GM23338 (cell line): ENCODE results near the gene ITGB3. TPM values are rescaled to one million over a fixed set of nuclear protein-coding genes. Genes with fewer than 3 reads are reported as not detected.

Experiments
- ATAC-seq: fragments of 200-7000 bp; cut with Tn5 transposase; 3 replicates; pipeline ENCODE4 v1.9.1; 2020
- DNase-seq: peaks from one replicate; pipeline ENCODE4 v3.0.0-alpha.2; 2015; ENCODE audit warnings: low spot score
- H2AFZ ChIP-seq: fragments of 200-600 bp; sonication (generic); 2 replicates; pipeline ENCODE4 v1.8.0; 2016; ENCODE audit warnings: antibody characterized with exemption, mild to moderate bottlenecking, moderate library complexity
- H3F3A ChIP-seq: fragments of 200-600 bp; sonication (generic); replicated peaks from 2 replicates; pipeline ENCODE4 v1.8.0; 2017; ENCODE audit warnings: antibody characterized with exemption, mixed run types, low read depth
- H3K27ac ChIP-seq: fragments of 200-600 bp; sonication (generic); 2 replicates; pipeline ENCODE4 v1.6.1; 2016; ENCODE audit warnings: low read depth
- H3K27me3 ChIP-seq: fragments of 200-600 bp; sonication (generic); 2 replicates; pipeline ENCODE4 v1.8.0; 2016; ENCODE audit warnings: mild to moderate bottlenecking, mixed run types, moderate library complexity; ENCODE audit not compliant: insufficient read depth
- H3K36me3 ChIP-seq: fragments of 200-600 bp; sonication (generic); 2 replicates; pipeline ENCODE4 v1.8.0; 2016; ENCODE audit warnings: mild to moderate bottlenecking; ENCODE audit not compliant: insufficient read depth
- H3K4me1 ChIP-seq: fragments of 200-600 bp; sonication (generic); 2 replicates; pipeline ENCODE4 v1.8.0; 2016; ENCODE audit warnings: mild to moderate bottlenecking, moderate library complexity; ENCODE audit not compliant: insufficient read depth
- H3K4me2 ChIP-seq: fragments of 200-600 bp; sonication (generic); 2 replicates; pipeline ENCODE4 v1.7.1; 2017; ENCODE audit warnings: mixed run types
- H3K4me3 ChIP-seq: fragments of 200-600 bp; sonication (generic); 2 replicates; pipeline ENCODE4 v1.6.1; 2016; ENCODE audit warnings: mixed run types
- H3K79me2 ChIP-seq: fragments of 200-600 bp; sonication (generic); replicated peaks from 2 replicates; pipeline ENCODE4 v1.8.0; 2017; ENCODE audit warnings: mild to moderate bottlenecking; ENCODE audit not compliant: insufficient read depth
- H3K9me2 ChIP-seq: fragments of 200-600 bp; sonication (generic); 2 replicates; pipeline ENCODE4 v1.8.0; 2017; ENCODE audit not compliant: insufficient read depth
- H4K20me1 ChIP-seq: fragments of 200-600 bp; sonication (generic); replicated peaks from 2 replicates; pipeline ENCODE4 v1.8.0; 2017; ENCODE audit warnings: mild to moderate bottlenecking; ENCODE audit not compliant: insufficient read depth
- H3K27ac Mint-ChIP-seq: 2 replicates; pipeline ENCODE4 v1.8.0; 2020; ENCODE audit warnings: inconsistent platforms, mild to moderate bottlenecking, moderate library complexity, mixed read lengths
- H3K27me3 Mint-ChIP-seq: 3 replicates; pipeline ENCODE4 v1.8.0; 2022; ENCODE audit warnings: low read depth, mild to moderate bottlenecking, moderate library complexity, mixed read lengths, inconsistent platforms; ENCODE audit not compliant: insufficient read depth, poor library complexity
- H3K36me3 Mint-ChIP-seq: 3 replicates; pipeline ENCODE4 v1.8.0; 2021; ENCODE audit warnings: low read depth, mild to moderate bottlenecking, inconsistent platforms, moderate library complexity, mixed read lengths
- H3K4me1 Mint-ChIP-seq: 3 replicates; pipeline ENCODE4 v1.8.0; 2020; ENCODE audit warnings: mild to moderate bottlenecking, inconsistent platforms, mixed read lengths
- H3K4me3 Mint-ChIP-seq: 3 replicates; pipeline ENCODE4 v1.8.0; 2021; ENCODE audit warnings: moderate library complexity, mild to moderate bottlenecking, inconsistent platforms, mixed read lengths
- H3K9me3 Mint-ChIP-seq: 3 replicates; pipeline ENCODE4 v1.8.0; 2020; ENCODE audit warnings: moderate library complexity, mild to moderate bottlenecking, inconsistent platforms, mixed read lengths
- CREB1 ChIP-seq: fragments of 250-450 bp; sonication (Bioruptor Pico); IDR thresholded peaks from 2 replicates; pipeline ENCODE4 v1.5.0; 2020; ENCODE audit warnings: low read depth, mild to moderate bottlenecking, moderate library complexity
- EZH2 ChIP-seq: fragments of 200-600 bp; sonication (generic); IDR thresholded peaks from one replicate; pipeline ENCODE4 v1.8.0; 2017; ENCODE audit warnings: antibody characterized with exemption, mild to moderate bottlenecking, low read depth; ENCODE audit not compliant: unreplicated experiment
- EZH2phosphoT487 ChIP-seq: fragments of 200-600 bp; sonication (generic); IDR thresholded peaks from one replicate; pipeline ENCODE4 v1.8.1; 2018; ENCODE audit warnings: antibody characterized with exemption; ENCODE audit not compliant: unreplicated experiment
- NANOG ChIP-seq: IDR thresholded peaks from 2 replicates; pipeline ENCODE4 v1.6.1; 2016; ENCODE audit warnings: antibody characterized with exemption, borderline replicate concordance
- POLR2AphosphoS5 ChIP-seq: IDR thresholded peaks from 2 replicates; pipeline ENCODE4 v1.6.1; 2016; ENCODE audit warnings: antibody characterized with exemption, low read depth
- REST ChIP-seq: IDR thresholded peaks from one replicate; pipeline ENCODE4 v1.6.1; 2018; ENCODE audit warnings: antibody characterized with exemption; ENCODE audit not compliant: unreplicated experiment
- STAT1 ChIP-seq: IDR thresholded peaks from one replicate; pipeline ENCODE4 v1.6.1; 2016; ENCODE audit warnings: antibody characterized with exemption; ENCODE audit not compliant: unreplicated experiment
- ZNF114 ChIP-seq: fragments of 250-450 bp; sonication (Bioruptor Pico); IDR thresholded peaks from 2 replicates; pipeline ENCODE4 v1.5.0; 2020; ENCODE audit warnings: mild to moderate bottlenecking, moderate library complexity
- polyA plus RNA-seq: library from polyadenylated mRNA; unstranded; fragments of >200 nt; fragmentation: Nextera tagmentation; extraction: Ambion mirVana; gene quantifications from 2 replicates; pipeline ENCODE4 v1.2.1, GENCODE V29; 2016
- total RNA-seq: library from RNA; depleted of rRNA; stranded (reverse); fragments of >200 nt; shearing (Covaris generic); gene quantifications from 2 replicates; pipeline ENCODE4 v1.2.3, GENCODE V29; 2014
- TF ChIP-seq, protein P1 (sequence below): IDR thresholded peaks from 2 replicates; pipeline ENCODE4 v1.6.1; 2016; ENCODE audit warnings: antibody characterized with exemption
- TF ChIP-seq, protein P2 (sequence below), 2 experiments: fragments of 200-600 bp in 1 of 2; sonication (generic) in 1 of 2; conservative IDR thresholded peaks; 2 replicates each; pipeline versions ENCODE4 v1.5.1 to v1.6.1; 2016 to 2017; ENCODE audit warnings: antibody characterized with exemption in 2 of 2, low read depth in 2 of 2, mild to moderate bottlenecking in 2 of 2, moderate library complexity in 1 of 2

ITGB3 gene
- total and polyA plus RNA-seq, 2 experiments from 2014 or later = 0.52 TPM; not detected in 1

DNA sequence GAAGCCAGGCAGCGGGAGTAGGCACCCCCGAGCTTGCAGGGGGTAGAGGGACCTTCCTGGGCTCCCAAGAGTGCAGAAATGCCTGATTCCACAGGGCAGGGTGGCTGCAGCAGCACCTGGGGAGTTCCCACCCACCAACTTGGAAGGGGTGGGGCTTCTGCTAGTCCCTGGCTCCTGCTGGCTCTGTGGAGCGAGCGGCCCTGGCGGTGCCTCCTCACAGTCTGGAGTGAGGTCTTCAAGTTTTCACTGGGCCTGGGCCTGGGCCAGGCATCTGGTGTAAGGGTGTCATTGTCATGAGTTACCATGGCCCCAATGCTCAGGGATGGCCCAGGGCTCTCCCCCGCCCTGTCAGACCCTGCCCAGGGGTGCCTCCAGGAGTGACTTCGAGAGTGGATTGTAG, 15.8 kb upstream of the ITGB3 start:
- Histone ChIP-seq H3K27ac (no peak overlapping the region), H3K4me2 (no peak overlapping the region), H2AFZ (no peak overlapping the region), H3K4me1 (no peaks in the 10 kb centered on the region), H4K20me1 (no peaks in the 10 kb centered on the region), H3K4me3 (no peak overlapping the region), H3F3A (no peaks in the 10 kb centered on the region), H3K27me3 (no peaks in the 10 kb centered on the region), H3K79me2 (no peaks in the 10 kb centered on the region), H3K9me2 (no peaks in the 10 kb centered on the region), H3K36me3 (no peaks in the 10 kb centered on the region)
- Mint-ChIP-seq H3K9me3 (peaks cover 3% of the 10 kb centered on the region; the same call in 1 of the 3 replicates), H3K27ac (no peak overlapping the region), H3K27me3 (peaks cover 4% of the 10 kb centered on the region), H3K36me3 (no peaks in the 10 kb centered on the region), H3K4me3 (no peak overlapping the region), H3K4me1 (no peaks in the 10 kb centered on the region)
- DNase-seq (no peak), ATAC-seq (no peak)
- TF ChIP-seq EZH2phosphoT487 (no peak), ZNF114 (no peak), NANOG (no peak), EZH2 (no peak), CREB1 (CRISPR knock-in tag) (no peak)
- TF ChIP-seq, protein P1, sequence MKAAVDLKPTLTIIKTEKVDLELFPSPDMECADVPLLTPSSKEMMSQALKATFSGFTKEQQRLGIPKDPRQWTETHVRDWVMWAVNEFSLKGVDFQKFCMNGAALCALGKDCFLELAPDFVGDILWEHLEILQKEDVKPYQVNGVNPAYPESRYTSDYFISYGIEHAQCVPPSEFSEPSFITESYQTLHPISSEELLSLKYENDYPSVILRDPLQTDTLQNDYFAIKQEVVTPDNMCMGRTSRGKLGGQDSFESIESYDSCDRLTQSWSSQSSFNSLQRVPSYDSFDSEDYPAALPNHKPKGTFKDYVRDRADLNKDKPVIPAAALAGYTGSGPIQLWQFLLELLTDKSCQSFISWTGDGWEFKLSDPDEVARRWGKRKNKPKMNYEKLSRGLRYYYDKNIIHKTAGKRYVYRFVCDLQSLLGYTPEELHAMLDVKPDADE = no peak
- TF ChIP-seq, protein P2, sequence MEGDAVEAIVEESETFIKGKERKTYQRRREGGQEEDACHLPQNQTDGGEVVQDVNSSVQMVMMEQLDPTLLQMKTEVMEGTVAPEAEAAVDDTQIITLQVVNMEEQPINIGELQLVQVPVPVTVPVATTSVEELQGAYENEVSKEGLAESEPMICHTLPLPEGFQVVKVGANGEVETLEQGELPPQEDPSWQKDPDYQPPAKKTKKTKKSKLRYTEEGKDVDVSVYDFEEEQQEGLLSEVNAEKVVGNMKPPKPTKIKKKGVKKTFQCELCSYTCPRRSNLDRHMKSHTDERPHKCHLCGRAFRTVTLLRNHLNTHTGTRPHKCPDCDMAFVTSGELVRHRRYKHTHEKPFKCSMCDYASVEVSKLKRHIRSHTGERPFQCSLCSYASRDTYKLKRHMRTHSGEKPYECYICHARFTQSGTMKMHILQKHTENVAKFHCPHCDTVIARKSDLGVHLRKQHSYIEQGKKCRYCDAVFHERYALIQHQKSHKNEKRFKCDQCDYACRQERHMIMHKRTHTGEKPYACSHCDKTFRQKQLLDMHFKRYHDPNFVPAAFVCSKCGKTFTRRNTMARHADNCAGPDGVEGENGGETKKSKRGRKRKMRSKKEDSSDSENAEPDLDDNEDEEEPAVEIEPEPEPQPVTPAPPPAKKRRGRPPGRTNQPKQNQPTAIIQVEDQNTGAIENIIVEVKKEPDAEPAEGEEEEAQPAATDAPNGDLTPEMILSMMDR (conservative IDR thresholded peaks at IDR 0.05; ENCODE audit: low read depth in 2 of 2) = no peak

DNA sequence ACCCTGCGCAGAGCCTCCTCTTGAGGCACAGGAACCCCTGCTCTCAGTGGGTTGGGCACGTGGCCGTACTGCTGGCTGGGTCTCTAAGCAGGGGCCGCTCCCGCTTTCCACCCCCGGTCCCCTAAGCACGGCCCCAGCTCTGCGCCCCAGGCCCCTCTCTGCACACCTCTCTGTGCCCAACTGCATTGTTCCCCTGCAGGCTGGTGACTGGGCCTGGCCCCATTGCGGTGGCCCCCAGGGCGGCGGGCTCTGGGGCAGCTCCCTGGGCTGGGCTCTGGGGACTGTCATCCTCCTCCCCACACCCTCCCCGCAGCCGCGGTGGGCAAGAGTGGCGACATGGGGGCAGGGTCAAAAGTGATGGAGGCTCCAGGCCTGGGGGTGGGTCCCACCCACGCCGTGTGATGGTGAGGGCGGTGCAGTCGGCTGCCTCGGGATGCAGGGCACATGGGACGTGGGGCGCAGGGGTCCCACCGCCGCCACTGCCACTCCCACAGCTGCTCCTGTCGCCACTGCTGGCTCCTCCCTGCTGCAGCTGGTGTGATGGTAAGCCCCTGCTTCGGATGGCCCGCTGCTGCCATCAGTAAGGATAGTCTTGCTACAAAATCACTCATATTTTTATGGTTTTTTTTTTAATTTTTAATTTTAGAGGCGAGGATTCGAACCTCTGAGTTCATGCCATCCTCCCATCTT, 15.2 kb upstream of the ITGB3 start:
- H3K4me2 ChIP-seq = no peak overlapping the region
- peaks cover 4% of the 10 kb centered on the region for H3K27me3 Mint-ChIP-seq
- no peak for DNase-seq
- no peak overlapping the region for H3K4me3 ChIP-seq
- H3K4me1 ChIP-seq = no peaks in the 10 kb centered on the region
- no peaks in the 10 kb centered on the region for H3K36me3 Mint-ChIP-seq
- no peak for ATAC-seq
- no peaks in the 10 kb centered on the region for H3K27me3 ChIP-seq
- no peak overlapping the region for H3K27ac Mint-ChIP-seq
- no peaks in the 10 kb centered on the region for H4K20me1 ChIP-seq
- peaks cover 3% of the 10 kb centered on the region; the same call in 1 of the 3 replicates for H3K9me3 Mint-ChIP-seq
- H3K4me3 Mint-ChIP-seq = no peak overlapping the region
- H3K9me2 ChIP-seq = no peaks in the 10 kb centered on the region
- no peak overlapping the region for H3K27ac ChIP-seq
- no peak overlapping the region; the same call in 1 of the 2 replicates for H2AFZ ChIP-seq
- no peaks in the 10 kb centered on the region for H3K4me1 Mint-ChIP-seq
- no peaks in the 10 kb centered on the region for H3K36me3 ChIP-seq
- H3F3A ChIP-seq = no peaks in the 10 kb centered on the region
- H3K79me2 ChIP-seq = no peaks in the 10 kb centered on the region
- TF ChIP-seq ZNF114 = no peak
- TF ChIP-seq, protein P1 = no peak
- no peak for TF ChIP-seq STAT1
- no peak for TF ChIP-seq CREB1 (CRISPR knock-in tag)
- no peak for TF ChIP-seq EZH2phosphoT487
- no peak for TF ChIP-seq POLR2AphosphoS5
- TF ChIP-seq REST = no peak
- TF ChIP-seq NANOG = no peak
